HEK293T (cell line): ENCODE data around the gene INSM1.

Source experiments
- CTCF ChIA-PET: fragments of 350-600 bp; formaldehyde crosslinking; extraction: SDS; loops from one replicate; lab custom pipeline; 2021; ENCODE audit warnings: antibody characterized with exemption, inconsistent platforms; lab: Yijun Ruan, JAX
- POLR2A ChIA-PET: fragments of 350-600 bp; formaldehyde crosslinking; extraction: SDS; loops from one replicate; lab custom pipeline; 2020; ENCODE audit warnings: antibody characterized with exemption, inconsistent platforms; lab: Yijun Ruan, JAX
- DNase-seq: peaks from one replicate; pipeline ENCODE4 v3.0.0; 2012; ENCODE audit warnings: mixed read lengths; ENCODE audit errors: extremely low spot score
- ARNT ChIP-seq: fragments of 450-650 bp; IDR thresholded peaks from 2 replicates; pipeline ENCODE4 v1.6.1; 2017; ENCODE audit warnings: mild to moderate bottlenecking
- BHLHE40 ChIP-seq: fragments of 450-650 bp; IDR thresholded peaks from 2 replicates; pipeline ENCODE4 v1.6.1; 2016; ENCODE audit warnings: mild to moderate bottlenecking, moderate library complexity, borderline replicate concordance
- CTBP1 ChIP-seq: fragments of 450-650 bp; IDR thresholded peaks from 2 replicates; pipeline ENCODE4 v1.6.1; 2016; ENCODE audit warnings: borderline replicate concordance
- ELF4 ChIP-seq: fragments of 450-650 bp; IDR thresholded peaks from 2 replicates; pipeline ENCODE4 v1.6.1; 2017; ENCODE audit warnings: antibody characterized with exemption
- FOXA1 ChIP-seq: fragments of 450-650 bp; IDR thresholded peaks from 2 replicates; pipeline ENCODE4 v1.6.1; 2016; ENCODE audit warnings: mild to moderate bottlenecking
- FOXK2 ChIP-seq: fragments of 450-650 bp; IDR thresholded peaks from 2 replicates; pipeline ENCODE4 v1.6.1; 2016; ENCODE audit warnings: mild to moderate bottlenecking
- FOXM1 ChIP-seq: fragments of 450-650 bp; IDR thresholded peaks from 2 replicates; pipeline ENCODE4 v1.6.1; 2017; ENCODE audit warnings: mild to moderate bottlenecking, borderline replicate concordance
- HDGF ChIP-seq: fragments of 450-650 bp; IDR thresholded peaks from 2 replicates; pipeline ENCODE4 v1.6.1; 2017; ENCODE audit warnings: antibody characterized with exemption, borderline replicate concordance
- L3MBTL2 ChIP-seq: fragments of 450-650 bp; conservative IDR thresholded peaks from 2 replicates; pipeline ENCODE4 v1.6.1; 2016; ENCODE audit warnings: mild to moderate bottlenecking
- LEF1 ChIP-seq: fragments of 450-650 bp; IDR thresholded peaks from 2 replicates; pipeline ENCODE4 v1.6.1; 2017; ENCODE audit warnings: mild to moderate bottlenecking, borderline replicate concordance
- NFRKB ChIP-seq: fragments of 450-650 bp; IDR thresholded peaks from 2 replicates; pipeline ENCODE4 v1.6.1; 2016; ENCODE audit warnings: mild to moderate bottlenecking, moderate library complexity
- PKNOX1 ChIP-seq: fragments of 450-650 bp; IDR thresholded peaks from 2 replicates; pipeline ENCODE4 v1.6.1; 2016
- SP1 ChIP-seq: fragments of 450-650 bp; IDR thresholded peaks from 2 replicates; pipeline ENCODE4 v1.6.1; 2017
- SUZ12 ChIP-seq: fragments of 450-650 bp; IDR thresholded peaks from 2 replicates; pipeline ENCODE4 v1.6.1; 2016; ENCODE audit warnings: mild to moderate bottlenecking
- TARDBP ChIP-seq: fragments of 450-650 bp; IDR thresholded peaks from 2 replicates; pipeline ENCODE4 v1.6.1; 2016
- ZNF384 ChIP-seq: fragments of 450-650 bp; IDR thresholded peaks from 2 replicates; pipeline ENCODE4 v1.6.1; 2016

Gene INSM1

GRCh38 chr20:20393207-20394120 is 25.6 kb downstream of the INSM1 start:
- POLR2A ChIA-PET, result no interaction called here
- DNase-seq, result no peak
- TF ChIP-seq CTBP1 (no peak), FOXM1 (no peak), ZNF384 (no peak), HDGF (no peak), LEF1 (no peak), SUZ12 (no peak), FOXA1 (no peak), FOXK2 (no peak), TARDBP (no peak), PKNOX1 (no peak), SP1 (no peak)
- CTCF ChIA-PET, result no interaction called here

DNA sequence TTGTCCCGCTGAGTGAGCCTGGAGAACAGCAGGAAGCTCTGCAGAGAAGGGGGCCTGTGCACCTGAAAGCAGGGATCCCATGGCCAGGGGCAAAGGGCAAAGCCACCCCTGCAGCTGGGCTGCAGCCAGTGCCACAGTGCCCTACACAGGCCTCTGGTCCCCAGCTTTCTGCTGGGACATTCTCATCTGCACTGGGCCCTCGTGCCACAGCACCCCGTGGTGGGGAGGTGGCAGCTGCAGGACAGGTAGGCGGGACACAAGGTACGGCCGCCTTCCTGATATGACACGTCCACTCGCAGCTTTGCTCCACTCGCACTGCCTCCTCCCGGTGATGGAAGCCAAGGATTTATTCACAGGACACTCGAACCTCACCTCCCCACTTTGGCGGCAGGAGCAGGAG is 27.2 kb downstream of the INSM1 start:
- CTCF ChIA-PET, result no interaction called here
- TF ChIP-seq HDGF (no peak), TARDBP (no peak), NFRKB (no peak), CTBP1 (no peak), ELF4 (no peak), SP1 (no peak), L3MBTL2 (no peak), FOXK2 (no peak), PKNOX1 (no peak), BHLHE40 (no peak), SUZ12 (no peak)
- POLR2A ChIA-PET, result no interaction called here
- DNase-seq, result no peak

- DNase-seq, result no peak
- CTCF ChIA-PET, result no interaction called here
- no peak for TF ChIP-seq SUZ12
- no peak for TF ChIP-seq NFRKB
- no peak for TF ChIP-seq FOXK2
- POLR2A ChIA-PET, result no interaction called here
Measured at GRCh38 chr20:20395903-20396568, 28.1 kb downstream of the INSM1 start.

DNA sequence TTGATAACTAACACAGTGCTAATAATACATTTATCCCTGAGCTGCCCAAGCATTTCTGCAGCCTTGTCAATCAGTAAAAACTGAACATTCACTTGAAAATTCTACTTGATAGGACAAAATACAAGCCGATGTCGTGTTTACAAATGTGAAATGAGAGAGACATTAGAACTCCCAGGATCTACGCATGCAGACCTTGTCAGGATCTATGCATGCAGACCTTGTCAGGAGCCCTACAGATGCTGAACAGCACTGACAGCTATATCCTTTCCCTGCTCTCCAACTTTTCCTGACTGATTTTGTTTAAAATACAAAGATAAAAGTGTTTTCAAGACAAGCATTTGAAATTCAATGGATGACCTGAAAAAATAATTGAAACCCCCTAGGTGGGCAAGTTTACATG is 28.9 kb downstream of the INSM1 start:
- DNase-seq, result no peak
- no peak for TF ChIP-seq PKNOX1
- TF ChIP-seq FOXK2, result no peak
- TF ChIP-seq FOXM1, result no peak
- no peak for TF ChIP-seq NFRKB
- TF ChIP-seq CTBP1, result no peak
- no peak for TF ChIP-seq SP1
- TF ChIP-seq ELF4, result no peak
- TF ChIP-seq HDGF, result no peak
- no peak for TF ChIP-seq L3MBTL2
- no peak for TF ChIP-seq LEF1
- no peak for TF ChIP-seq TARDBP
- ChIA-PET CTCF (no interaction called here), POLR2A (no interaction called here)

DNA sequence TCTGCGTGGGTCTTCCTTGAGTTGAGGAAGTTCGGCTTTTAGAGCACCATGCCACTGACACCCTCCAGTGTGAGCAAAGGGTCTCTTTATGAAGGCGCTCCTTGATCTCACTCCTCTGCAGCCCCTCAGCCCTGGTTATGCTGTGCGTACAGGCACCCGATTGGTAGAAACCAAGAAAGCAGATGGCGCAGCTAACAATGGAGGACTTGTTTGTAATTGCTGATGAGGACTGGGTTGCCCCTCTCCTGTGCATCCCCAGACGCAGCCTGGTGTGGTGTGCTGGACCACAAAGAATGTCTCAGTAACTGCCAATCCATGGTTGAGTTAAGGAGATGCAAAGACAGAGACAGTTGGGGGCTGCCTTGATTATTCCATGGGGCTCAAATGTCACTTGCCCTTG is 30.2 kb downstream of the INSM1 start:
- ChIA-PET CTCF (no interaction called here), POLR2A (no interaction called here)
- DNase-seq, result no peak

More for the DNA sequence above, 30.2 kb downstream of the INSM1 start:
- TF ChIP-seq ZNF384 (no peak), FOXA1 (no peak), ARNT (no peak), TARDBP (no peak), L3MBTL2 (no peak), CTBP1 (no peak), PKNOX1 (no peak), FOXM1 (no peak), NFRKB (no peak), SUZ12 (no peak), LEF1 (no peak), FOXK2 (no peak)
